Activated naive CD8-positive, alpha-beta T cell treated with anti-CD3 and anti-CD28 coated beads, Interleukin-2, amount 10 ng/mL, durations not matched to agents 7 days and 5 days (primary cell): ENCODE results near the gene CRIP3. TPM values are rescaled to one million over a fixed set of nuclear protein-coding genes. Genes with fewer than 3 reads are reported as not detected.

Source experiments
- ATAC-seq: fragments of 150-1000 bp; cut with Tn5 transposase; one replicate; pipeline ENCODE4 v1.10.0; 2021; ENCODE audit warnings: low read depth, moderate library complexity
- POLR2A ChIA-PET: fragments of 350-600 bp; sonication (Branson Sonifier 250); formaldehyde crosslinking; loops from one replicate; lab custom pipeline; 2021; ENCODE audit warnings: antibody characterized with exemption; lab: Charles Lee
- DNase-seq: peaks from one replicate; pipeline ENCODE4 v3.0.0; 2021
- H3K27ac Mint-ChIP-seq: one replicate; pipeline ENCODE4 v1.8.0; 2022; ENCODE audit warnings: mild to moderate bottlenecking, mixed read lengths
- H3K27me3 Mint-ChIP-seq: one replicate; pipeline ENCODE4 v1.8.0; 2022; ENCODE audit warnings: mild to moderate bottlenecking, moderate library complexity, mixed read lengths
- H3K36me3 Mint-ChIP-seq: one replicate; pipeline ENCODE4 v1.8.0; 2021; ENCODE audit warnings: mild to moderate bottlenecking, mixed read lengths
- H3K4me1 Mint-ChIP-seq: one replicate; pipeline ENCODE4 v1.8.0; 2021; ENCODE audit warnings: mixed read lengths
- H3K4me3 Mint-ChIP-seq: one replicate; pipeline ENCODE4 v1.8.0; 2022; ENCODE audit warnings: mild to moderate bottlenecking, moderate library complexity, mixed read lengths
- H3K9me3 Mint-ChIP-seq: one replicate; pipeline ENCODE4 v1.8.0; 2021; ENCODE audit warnings: mixed read lengths
- total RNA-seq, 2 experiments: library from RNA; stranded (reverse); gene quantifications; one replicate each; pipeline ENCODE4 v1.2.3, GENCODE V29; 2021

Gene CRIP3
- total RNA-seq, 2 experiments from 2014 or later = 0.47 to 0.62 TPM

- H3K36me3 Mint-ChIP-seq = no peaks in the 10 kb centered on the region
- POLR2A ChIA-PET = no interaction called here
- no peaks in the 10 kb centered on the region for H3K9me3 Mint-ChIP-seq
- DNase-seq (no peak), ATAC-seq (no peak)
- no peak overlapping the region for H3K4me3 Mint-ChIP-seq
- H3K27me3 Mint-ChIP-seq = peaks cover 45% of the 10 kb centered on the region
- H3K27ac Mint-ChIP-seq = no peak overlapping the region
- H3K4me1 Mint-ChIP-seq = peaks cover 7% of the 10 kb centered on the region
These were observed 30.0 kb downstream of the CRIP3 start for GRCh38 chr6:43278524-43279078.

DNA sequence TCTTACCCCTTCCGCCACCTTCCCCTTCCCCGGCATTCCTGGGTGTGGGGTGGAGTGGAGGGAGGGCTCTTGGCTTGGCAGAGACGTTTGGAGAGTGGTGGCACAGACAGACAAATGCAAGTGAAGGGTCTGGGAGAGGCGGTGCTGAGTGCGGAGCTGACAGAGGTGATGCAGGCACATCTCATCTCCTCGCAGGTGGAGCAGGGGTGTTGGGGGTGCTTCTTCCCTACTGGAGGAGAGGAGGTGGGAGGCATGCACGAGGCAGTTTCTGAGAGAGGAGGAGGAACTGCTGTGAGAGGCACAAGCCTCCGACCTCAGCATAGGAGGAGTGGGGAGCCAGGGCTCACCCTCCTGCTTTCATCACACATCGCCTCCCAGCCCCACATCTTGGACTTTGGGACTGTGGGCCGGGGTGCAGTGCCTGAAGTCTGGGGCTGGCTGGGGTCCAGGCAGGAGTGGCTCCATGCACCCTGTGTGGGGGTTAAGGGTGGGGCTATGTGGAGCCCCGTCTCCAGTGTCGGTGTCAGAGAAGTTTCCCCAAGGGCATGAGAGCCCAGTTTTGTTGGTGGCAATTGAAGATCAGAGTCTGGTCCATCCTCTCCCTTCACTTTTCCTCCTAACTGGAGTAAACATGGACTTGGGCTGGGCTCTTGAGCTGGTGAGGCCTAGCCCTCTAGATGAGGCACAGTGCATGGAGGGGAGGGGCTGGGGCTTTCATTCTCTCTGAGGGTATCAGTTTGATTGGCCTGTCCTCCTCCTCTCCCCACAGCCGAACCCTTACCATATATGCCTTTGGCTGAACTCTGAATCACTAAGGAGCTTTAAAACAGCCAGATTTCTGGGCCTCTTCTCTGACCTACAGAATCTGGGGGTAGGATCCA lies 30.7 kb downstream of the CRIP3 start:
- POLR2A ChIA-PET = no interaction called here
- DNase-seq = no peak
- no peak for ATAC-seq
- H3K27ac Mint-ChIP-seq = peak overlapping the region; percentile 32
- peaks cover 51% of the 10 kb centered on the region for H3K27me3 Mint-ChIP-seq
- H3K36me3 Mint-ChIP-seq = no peaks in the 10 kb centered on the region
- peaks cover 7% of the 10 kb centered on the region for H3K4me1 Mint-ChIP-seq
- no peak overlapping the region for H3K4me3 Mint-ChIP-seq
- H3K9me3 Mint-ChIP-seq = no peaks in the 10 kb centered on the region

DNA sequence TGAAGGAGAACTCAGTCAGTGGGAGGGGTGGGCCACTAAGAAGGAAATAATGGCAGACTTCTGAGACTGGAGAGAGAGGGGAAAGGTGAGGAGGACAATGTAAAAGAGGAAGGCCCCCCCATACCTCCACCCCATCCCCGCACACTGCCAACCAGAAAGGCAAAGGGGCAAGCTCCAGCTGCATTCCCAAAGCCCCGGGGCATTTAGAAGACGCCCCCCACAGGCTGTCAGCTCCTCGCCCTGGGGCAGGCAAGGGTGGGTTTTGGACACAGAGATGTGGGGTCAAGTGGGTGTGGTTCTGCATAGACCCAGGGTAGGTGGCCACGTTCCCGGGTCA lies 31.4 kb downstream of the CRIP3 start:
- Mint-ChIP-seq H3K27ac (peak overlapping the region; percentile 32), H3K4me3 (no peak overlapping the region), H3K36me3 (no peaks in the 10 kb centered on the region), H3K9me3 (no peaks in the 10 kb centered on the region), H3K27me3 (peaks cover 53% of the 10 kb centered on the region), H3K4me1 (peaks cover 7% of the 10 kb centered on the region)
- DNase-seq (no peak), ATAC-seq (no peak)
- POLR2A ChIA-PET = no interaction called here

DNA sequence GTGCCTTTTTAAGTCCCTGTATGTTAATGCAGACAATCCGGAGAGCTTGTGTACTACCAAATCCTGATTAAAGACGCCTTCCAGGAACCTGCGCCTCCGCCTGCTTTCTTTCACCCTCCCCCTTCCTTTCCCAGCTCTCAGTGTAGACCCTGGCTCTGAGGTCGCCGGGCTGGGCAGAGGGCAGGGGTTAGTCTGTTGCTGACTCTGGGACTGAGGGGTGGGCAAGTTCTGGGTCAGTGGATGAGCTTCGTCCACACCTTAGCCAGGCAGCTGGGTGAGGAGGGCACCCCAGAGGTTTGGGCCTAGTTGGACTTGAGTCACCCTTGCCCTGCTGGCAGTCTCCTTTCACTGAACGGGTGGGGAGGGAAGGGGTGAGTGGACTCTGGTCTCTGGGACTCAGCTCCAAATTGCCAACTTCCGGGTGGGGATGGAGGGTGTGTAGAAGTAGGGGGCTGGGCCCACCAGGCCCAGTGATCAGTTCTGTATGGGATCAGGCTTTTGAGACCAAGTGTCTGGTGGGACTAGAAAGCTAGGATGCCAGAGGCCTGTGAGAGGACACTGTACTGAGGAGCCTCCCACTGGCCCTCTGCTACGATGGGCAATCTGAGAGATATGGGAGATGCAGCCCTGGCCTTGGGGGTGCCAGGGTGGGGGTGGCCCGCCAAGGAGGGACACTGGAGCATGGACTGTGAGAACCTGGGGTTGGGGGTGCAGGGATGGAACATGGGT lies 31.9 kb downstream of the CRIP3 start:
- peaks cover 55% of the 10 kb centered on the region for H3K27me3 Mint-ChIP-seq
- no peaks in the 10 kb centered on the region for H3K36me3 Mint-ChIP-seq
- H3K4me3 Mint-ChIP-seq = peak overlapping the region; percentile 81
- no peak overlapping the region for H3K27ac Mint-ChIP-seq
- DNase-seq (no peak), ATAC-seq (no peak)
- H3K9me3 Mint-ChIP-seq = no peaks in the 10 kb centered on the region
- POLR2A ChIA-PET = no interaction called here
- peaks cover 5% of the 10 kb centered on the region for H3K4me1 Mint-ChIP-seq

DNA sequence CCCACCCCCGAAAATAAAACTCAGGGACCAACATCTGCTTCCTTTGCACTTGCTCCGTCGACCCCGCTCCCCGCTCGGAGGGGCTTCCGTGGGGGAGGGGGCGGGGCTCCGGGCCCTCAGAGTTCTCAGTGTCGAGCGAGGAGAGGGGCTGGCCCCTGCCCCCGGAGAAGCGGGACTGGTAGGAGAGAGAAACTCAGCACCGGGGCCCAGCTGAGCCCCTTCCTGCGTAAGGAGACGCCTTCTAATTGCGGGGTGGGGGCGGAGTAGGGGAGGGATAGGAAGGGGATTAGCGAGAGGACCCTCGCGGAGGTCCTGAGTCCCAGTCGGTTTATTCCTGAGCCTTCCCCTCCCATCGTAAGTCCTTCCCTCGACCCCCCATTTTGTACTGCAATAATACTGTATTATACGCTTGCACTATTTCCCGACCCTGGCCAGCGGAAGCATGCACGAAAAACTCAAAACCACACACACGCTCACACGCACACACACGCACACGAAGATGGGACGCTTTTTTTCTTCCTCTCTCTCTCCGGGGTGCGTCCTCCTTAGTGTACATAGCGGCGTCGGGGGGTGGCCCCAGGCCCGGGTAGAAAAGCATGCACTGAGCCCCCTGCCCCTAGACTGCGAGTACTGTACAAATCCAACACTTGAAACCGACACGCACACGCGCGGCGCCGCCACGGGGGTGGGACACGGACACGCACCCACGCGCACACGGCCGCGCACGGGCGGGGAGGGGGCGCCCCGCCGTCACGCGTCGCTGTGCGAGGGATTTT lies 32.6 kb downstream of the CRIP3 start:
- Mint-ChIP-seq H3K9me3 (no peaks in the 10 kb centered on the region), H3K4me3 (peak overlapping the region; percentile 81), H3K36me3 (no peaks in the 10 kb centered on the region), H3K4me1 (peaks cover 5% of the 10 kb centered on the region), H3K27ac (peak overlapping the region; percentile 67), H3K27me3 (peaks cover 54% of the 10 kb centered on the region)
- POLR2A ChIA-PET = no interaction called here
- peak; percentile 56 for DNase-seq
- peak; percentile 70 for ATAC-seq

DNA sequence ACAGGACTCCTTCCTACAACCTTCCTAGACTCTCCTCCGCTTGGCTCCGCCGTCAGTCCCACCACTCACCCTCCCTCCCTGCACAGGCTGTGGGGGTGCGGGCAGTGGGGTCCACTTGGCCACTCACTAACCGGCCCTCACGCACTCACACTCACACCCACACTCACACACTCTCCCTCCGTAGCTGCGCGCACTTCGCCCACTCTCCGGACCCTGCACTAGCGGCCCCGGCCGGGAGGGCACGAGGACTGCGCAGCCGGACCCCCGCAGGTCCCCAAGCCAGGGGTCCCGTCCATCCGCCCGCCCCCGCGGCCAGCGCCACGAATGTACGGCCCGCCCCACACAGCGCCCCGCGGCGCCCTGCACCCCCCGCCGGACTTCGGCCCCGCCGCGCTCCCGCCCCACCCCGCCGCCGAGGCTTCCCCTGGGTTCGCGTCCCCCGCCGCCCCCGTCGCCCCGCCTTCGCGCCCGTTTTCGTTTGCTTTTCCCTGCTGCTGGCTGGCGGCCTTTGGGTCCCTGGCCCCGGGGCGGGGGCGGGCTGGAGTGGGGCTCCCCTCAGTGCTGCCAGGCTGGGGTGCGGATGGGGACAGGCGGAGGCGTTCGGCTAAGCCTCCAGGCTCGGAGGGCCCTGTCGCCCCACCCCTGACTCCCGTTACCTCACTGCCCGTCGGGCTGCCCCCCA lies 33.6 kb downstream of the CRIP3 start:
- POLR2A ChIA-PET = interaction anchor here (0.6 kb wide), 1 partner anchor 232 kb away, joined by 3 read pairs; no protein-coding TSS in a partner anchor
- H3K27ac Mint-ChIP-seq = peak overlapping the region; percentile 59
- no peaks in the 10 kb centered on the region for H3K36me3 Mint-ChIP-seq
- peak; percentile 56 for DNase-seq
- peak; percentile 39 for ATAC-seq
- H3K4me3 Mint-ChIP-seq = peak overlapping the region; percentile 81
- H3K27me3 Mint-ChIP-seq = peaks cover 55% of the 10 kb centered on the region
- H3K9me3 Mint-ChIP-seq = no peaks in the 10 kb centered on the region
- peaks cover 5% of the 10 kb centered on the region for H3K4me1 Mint-ChIP-seq

- POLR2A ChIA-PET = interaction anchor here (0.6 kb wide), 1 partner anchor 233 kb away, joined by 3 read pairs; no protein-coding TSS in a partner anchor
- ATAC-seq (no peak), DNase-seq (no peak)
- Mint-ChIP-seq H3K4me1 (peaks cover 5% of the 10 kb centered on the region), H3K36me3 (no peaks in the 10 kb centered on the region), H3K4me3 (peak overlapping the region; percentile 61), H3K27me3 (peaks cover 57% of the 10 kb centered on the region), H3K9me3 (no peaks in the 10 kb centered on the region), H3K27ac (no peak overlapping the region)
These were observed 34.3 kb downstream of the CRIP3 start for GRCh38 chr6:43274127-43274915.

GRCh38 chr6:43273707-43274106 lies 34.9 kb downstream of the CRIP3 start:
- H3K27me3 Mint-ChIP-seq = peaks cover 62% of the 10 kb centered on the region
- DNase-seq = no peak
- no peaks in the 10 kb centered on the region for H3K36me3 Mint-ChIP-seq
- no peak overlapping the region for H3K4me3 Mint-ChIP-seq
- no peak overlapping the region for H3K27ac Mint-ChIP-seq
- H3K4me1 Mint-ChIP-seq = peaks cover 10% of the 10 kb centered on the region
- no peak for ATAC-seq
- no peaks in the 10 kb centered on the region for H3K9me3 Mint-ChIP-seq
- POLR2A ChIA-PET = no interaction called here

GRCh38 chr6:43271944-43272343 lies 36.7 kb downstream of the CRIP3 start:
- Mint-ChIP-seq H3K9me3 (no peaks in the 10 kb centered on the region), H3K4me3 (no peak overlapping the region), H3K27ac (no peak overlapping the region), H3K27me3 (peaks cover 61% of the 10 kb centered on the region), H3K4me1 (peaks cover 10% of the 10 kb centered on the region), H3K36me3 (no peaks in the 10 kb centered on the region)
- POLR2A ChIA-PET = interaction anchor here (0.6 kb wide), 1 partner anchor 73 kb away, joined by 3 read pairs; no protein-coding TSS in a partner anchor
- no peak for ATAC-seq
- DNase-seq = no peak

GRCh38 chr6:43271103-43271815 lies 37.4 kb downstream of the CRIP3 start:
- Mint-ChIP-seq H3K4me1 (peaks cover 10% of the 10 kb centered on the region), H3K4me3 (no peak overlapping the region), H3K36me3 (no peaks in the 10 kb centered on the region), H3K27me3 (peaks cover 56% of the 10 kb centered on the region), H3K27ac (no peak overlapping the region), H3K9me3 (no peaks in the 10 kb centered on the region)
- DNase-seq (no peak), ATAC-seq (no peak)
- POLR2A ChIA-PET = no interaction called here

GRCh38 chr6:43269273-43270007 lies 39.2 kb downstream of the CRIP3 start:
- ATAC-seq (peak; percentile 62), DNase-seq (peak; percentile 55)
- H3K4me1 Mint-ChIP-seq = peaks cover 5% of the 10 kb centered on the region
- peak overlapping the region; percentile 23 for H3K27ac Mint-ChIP-seq
- POLR2A ChIA-PET = interaction anchor here (1.1 kb wide), 1 partner anchor 340 kb away, joined by 3 read pairs; the partner anchor contains the start of gene CNPY3
- H3K27me3 Mint-ChIP-seq = peaks cover 44% of the 10 kb centered on the region
- H3K36me3 Mint-ChIP-seq = no peaks in the 10 kb centered on the region
- H3K4me3 Mint-ChIP-seq = peak overlapping the region; percentile 66
- H3K9me3 Mint-ChIP-seq = no peaks in the 10 kb centered on the region
